NCI-H2196 (cell line): ENCODE data around the gene LRRC8B.
"Not testable (repeated sequence)": the region's sequence is repeated elsewhere in the genome, so short reads cannot be mapped to it uniquely, and the experiment has no call there.

Source experiments
- DNase-seq: peaks from one replicate; lab custom pipeline; 2025; ENCODE audit not compliant: unreplicated experiment; lab: John Stamatoyannopoulos, UW

The LRRC8B gene

DNA sequence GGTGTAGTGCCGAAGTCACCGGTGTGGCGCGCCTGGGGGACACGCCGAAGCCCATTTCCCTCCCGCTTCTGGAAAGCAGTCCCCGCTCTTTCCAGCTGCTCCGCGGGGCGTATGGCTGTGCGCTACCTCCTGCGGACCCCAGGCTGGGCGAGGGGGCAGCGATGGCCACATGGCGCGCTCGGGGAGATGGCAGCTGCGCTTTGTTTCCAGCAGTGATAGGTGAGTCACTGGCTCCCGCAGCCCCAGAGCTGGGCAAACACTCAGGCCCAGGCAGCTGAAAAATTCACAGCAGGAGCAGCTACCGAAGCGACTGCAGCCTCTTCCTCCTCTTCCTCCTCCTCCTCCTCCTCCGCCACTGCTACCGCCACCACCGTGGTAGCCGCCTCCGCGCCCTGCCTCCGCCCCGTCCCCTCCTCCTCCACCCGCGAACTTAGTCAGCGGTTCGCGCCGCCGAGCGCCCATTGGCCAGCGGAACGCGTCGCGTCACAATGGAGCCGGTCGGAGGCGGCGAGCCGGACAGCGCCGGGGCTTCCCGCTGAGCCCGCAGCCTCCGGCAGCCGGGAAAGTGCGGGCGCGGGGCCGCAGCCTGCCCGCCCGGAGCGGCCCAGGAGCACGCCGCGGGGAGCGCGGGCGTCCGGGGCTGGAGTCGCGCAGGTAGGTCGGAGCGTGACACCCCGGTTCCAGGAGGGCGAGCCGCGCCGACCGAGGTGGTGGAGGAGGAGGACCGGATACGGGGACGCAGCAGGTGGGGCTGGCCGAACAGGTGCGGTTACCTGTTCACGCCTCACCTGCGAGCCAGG, at the start of gene LRRC8B:
LRRC8B (plus strand) TSS at position 461 of the 800 bp plus-strand sequence. CDS start 57,822 bp downstream, outside the sequence.
- peak; percentile 91 for DNase-seq

DNA sequence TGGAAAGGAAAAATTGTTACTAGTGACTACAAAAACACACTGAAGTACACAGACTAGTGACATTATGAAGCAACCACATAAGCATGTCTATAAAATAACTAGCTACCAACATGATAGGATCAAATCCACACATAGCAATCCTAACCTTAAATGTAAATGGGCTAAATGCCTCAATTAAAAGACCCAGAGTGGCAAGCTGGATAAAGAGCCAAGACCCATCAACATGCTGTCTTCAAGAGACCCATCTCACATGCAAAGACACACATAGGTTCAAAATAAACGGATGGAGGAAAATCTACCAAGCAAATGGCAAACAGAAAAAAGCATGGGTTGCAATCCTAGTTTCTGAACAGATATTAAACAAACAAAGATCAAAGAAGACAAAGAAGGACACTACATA, 49.4 kb upstream of the LRRC8B start:
- DNase-seq, result no peak

DNA sequence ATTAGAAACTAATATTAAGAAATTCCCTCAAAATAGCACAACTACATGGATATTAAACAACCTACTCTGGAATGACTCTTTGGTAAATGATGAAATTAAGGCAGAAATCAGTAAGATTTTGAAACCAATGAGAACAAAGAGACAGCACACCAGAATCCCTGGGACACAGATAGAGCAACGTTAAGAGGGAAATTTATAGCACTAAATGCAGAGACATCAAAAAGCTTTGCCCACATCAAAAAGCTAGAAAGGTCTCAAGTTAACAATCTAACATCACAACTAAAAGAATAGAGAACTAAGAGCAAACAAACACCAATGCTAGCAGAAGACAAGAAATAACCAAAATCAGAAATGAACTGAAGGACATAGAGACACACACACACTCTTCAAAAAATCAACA, 48.6 kb upstream of the LRRC8B start:
- no peak for DNase-seq

DNA sequence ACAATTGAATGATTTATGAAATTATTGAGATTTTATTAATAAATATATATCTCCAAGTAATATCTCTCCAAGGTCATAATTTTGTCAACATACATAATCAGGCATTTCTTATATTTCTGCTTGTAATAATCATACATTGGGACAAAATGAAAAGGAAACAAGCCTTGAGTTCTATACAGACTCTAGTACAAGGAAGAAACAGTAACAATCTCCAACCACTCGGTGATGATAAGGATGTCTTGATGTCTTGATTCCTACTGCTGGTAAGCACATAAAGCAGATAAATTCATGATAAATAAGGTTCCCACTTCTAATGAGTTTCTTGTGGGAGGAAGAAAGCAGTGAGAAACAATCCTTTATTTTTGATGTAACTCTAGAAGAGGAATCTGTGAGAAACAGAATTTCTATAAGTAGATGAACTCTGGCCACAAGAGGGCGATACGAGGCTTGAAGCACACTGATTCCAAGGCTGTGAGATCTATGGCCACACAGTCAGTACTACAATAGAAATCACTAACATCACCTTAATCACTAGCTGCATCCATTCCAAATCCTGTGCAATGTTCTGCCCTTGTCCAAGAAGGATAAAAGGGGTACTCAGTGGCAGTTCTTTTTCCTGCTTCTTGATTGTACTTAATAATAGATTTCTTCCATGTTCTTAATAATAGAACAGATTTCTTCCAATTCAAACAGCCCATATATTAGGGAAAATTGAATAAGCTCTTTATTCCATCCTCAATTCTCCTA, 41.4 kb upstream of the LRRC8B start:
- DNase-seq, result peak; percentile 88

DNA sequence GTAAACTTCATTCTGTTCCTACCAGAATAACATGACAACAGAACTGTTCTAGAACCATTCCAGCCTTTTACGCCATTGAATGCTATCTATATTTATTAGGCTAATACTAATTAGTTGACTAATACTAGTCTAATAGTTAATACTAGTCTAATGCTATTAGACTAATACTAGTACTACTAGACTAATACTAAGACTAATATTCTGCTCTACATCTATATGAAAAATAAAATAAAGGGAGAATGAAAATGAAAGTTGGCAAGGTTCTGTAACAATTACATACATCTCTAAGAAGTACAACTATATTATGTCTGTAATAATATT, 40.9 kb upstream of the LRRC8B start:
- DNase-seq, result no peak

DNA sequence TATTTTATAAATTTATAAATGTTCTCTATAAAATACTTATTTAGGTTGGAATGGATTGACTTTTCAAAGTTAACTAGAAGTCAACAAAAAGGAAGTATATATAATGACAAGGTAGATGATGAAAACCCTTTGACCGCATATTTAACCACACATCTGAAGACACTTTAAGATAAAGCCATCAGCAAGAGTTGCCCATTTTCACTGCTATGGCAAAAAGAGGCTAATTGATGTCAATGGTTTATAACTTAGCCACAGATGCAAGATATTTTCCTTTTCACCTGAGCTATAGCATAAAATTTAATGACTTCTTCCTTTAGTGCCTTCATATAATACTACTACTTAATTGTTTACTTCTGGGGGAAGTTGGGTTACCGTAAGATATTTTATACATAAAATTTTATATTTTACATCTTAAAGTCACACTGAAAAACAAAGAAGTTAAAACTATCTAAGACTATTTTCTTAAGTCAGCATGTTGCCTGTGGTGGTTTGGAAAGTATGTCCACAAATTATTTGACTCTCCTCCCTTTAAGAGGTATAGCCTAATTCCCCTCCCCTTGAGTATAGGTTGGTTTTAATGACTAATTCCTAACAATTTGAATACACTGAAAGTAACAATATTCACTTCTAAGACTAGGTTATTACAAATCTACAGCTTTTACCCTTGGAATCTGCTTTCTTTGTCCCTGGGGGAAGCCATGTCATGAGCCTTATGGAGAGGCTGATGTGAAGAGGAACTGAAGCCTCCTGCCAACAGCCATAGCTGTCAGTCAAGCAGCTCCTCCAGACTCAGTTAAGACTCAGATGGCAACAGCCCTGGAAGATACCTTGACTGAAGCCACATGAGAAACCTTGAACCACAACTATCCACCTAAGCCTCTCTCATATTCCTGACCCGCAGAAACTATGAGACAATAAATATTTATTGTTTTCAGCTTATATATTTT, 40.3 kb upstream of the LRRC8B start:
- no peak for DNase-seq

DNA sequence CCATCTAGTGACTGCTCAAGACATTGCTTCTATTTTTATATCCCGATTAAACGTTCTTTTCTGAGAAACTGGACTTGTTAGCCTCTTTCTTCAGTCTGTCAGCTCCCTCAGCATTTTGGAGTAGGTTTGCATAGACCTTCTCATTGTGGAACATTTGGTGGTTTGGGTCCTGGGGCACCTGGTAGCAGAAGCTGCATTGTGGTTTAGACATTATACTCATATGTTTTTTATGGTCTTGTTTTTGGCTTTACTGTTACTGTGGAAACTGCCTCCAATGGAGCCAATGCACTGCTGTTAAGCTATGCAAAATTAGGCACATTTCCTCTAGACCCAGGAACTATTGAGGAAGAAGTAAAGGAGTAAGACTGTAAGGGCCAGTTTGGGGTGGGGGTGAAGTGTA, 36.7 kb upstream of the LRRC8B start:
- no peak for DNase-seq

DNA sequence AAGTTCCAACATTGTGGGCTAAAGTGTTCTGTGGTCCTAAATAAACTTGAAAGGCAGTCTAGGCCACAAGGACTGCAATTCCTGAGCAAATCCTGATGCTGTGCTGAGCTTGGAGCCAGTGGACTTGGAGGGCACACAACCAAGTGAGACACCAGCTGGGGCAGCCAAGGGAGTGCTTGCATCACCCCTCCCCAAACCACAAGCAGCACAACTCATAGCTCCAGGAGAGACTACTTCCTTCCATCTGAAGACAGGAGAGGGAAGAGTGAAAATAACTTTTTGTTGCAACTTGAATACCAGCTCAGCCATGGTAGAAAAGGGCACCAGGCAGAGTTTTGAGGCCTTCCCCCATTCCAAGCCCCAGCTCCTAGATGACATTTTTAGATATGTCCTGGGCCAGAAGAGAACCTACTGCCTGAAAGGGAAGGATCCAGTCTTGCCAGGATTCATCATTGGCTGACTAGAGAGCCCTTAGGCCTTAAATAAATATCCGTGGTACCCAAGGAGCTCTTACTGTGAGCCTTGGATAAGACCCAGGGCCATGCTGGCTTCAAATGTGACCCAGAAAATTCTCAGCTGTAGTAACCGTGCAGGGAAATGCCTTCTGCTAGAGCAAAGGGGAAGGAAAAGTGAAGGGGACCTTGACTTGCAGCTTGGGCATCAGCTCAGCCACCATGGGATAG, 35.4 kb upstream of the LRRC8B start:
- DNase-seq, result no peak

DNA sequence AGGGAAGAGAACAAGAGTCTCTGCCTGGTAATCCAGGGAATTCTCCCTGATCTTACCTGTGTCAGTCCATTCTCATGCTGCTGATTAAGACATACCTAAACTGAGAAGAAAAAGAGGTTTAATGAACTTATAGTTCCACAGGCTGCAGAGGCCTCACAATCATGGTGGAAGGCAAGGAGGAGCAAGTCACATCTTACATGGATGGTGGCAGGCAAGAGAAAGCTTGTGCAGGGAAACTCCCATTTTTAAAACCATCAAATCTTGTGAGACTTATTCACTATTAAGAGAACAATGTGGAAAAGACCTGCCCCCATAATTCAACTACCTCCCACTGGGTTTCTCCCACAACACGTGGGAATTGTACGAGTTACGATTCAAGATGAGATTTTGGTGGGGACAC, 34.2 kb upstream of the LRRC8B start:
- DNase-seq, result no peak

DNA sequence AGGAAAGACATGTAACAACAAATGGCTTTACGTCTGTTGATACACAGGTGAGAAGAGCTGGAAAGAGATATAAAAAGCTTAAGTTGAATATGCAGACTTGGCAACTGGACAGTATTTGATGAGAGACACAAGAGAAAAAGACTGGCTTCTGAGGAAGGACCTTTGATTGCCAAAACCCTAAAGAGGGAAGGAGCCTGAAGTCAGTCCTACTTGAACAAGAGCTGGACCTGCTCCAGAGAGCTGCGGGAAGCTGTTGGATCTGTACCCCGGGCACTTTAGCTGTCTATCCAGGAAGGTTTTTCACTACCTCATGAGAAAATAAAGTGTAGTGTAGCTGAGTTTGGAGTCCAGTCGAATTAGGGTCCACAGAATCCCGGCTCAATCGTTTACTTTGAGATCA, 25.3 kb upstream of the LRRC8B start:
- DNase-seq, result peak; percentile 71

DNA sequence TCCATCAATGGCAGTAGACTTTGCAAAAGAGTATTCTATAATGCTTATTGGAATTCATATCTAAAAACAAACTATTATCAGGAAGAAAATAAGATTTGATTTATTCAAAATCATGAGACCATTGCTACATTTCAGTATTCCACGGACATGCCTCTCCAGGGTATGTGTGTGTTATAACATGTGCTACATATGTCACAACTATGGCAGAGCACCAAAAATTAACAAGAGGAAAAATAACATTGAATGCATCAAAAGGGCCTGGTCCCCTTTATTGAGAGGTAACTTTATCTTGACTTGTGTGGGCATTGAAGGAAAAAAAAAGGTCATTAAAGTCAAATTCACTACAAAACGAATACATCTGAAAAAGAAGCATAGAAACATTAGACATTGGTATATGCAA, 22.6 kb upstream of the LRRC8B start:
- DNase-seq, result no peak

DNA sequence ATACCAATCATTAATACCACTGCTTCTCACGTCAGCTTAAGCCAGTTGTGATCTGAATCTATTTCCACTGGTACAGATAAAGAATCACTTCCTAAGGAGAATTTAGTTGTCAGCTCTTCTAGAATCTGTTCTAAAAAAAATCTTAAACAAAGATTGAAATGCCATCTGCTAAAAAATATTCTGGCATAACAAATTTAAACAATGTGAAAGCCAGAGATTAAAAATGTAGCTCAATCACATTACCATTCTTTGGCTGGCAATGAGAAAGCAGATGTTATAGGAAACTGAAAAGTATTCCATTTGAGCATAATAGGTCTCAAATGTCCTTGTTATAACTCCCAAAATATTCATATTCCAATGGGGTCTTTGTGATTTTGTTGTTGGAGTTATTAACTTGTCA, 21.7 kb upstream of the LRRC8B start:
- no peak for DNase-seq

DNA sequence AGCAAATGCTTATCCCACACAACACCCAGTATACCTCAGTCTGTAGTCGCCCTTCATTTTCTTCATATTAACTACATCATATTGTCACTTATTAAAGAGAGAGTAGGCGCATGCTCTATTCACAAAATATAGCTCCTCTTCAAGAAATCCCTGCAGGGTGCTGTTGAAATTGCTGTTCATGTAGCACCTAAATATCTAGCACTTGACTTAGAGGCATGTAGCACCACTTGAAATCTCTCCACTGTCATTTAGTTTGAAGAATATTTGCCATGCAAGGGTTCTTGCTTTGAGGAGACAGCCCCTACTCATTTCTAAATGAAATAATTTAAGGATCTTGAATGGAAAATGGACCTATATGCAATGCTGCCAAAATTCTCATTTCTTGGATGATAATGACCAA, 20.9 kb upstream of the LRRC8B start:
- DNase-seq, result no peak

DNA sequence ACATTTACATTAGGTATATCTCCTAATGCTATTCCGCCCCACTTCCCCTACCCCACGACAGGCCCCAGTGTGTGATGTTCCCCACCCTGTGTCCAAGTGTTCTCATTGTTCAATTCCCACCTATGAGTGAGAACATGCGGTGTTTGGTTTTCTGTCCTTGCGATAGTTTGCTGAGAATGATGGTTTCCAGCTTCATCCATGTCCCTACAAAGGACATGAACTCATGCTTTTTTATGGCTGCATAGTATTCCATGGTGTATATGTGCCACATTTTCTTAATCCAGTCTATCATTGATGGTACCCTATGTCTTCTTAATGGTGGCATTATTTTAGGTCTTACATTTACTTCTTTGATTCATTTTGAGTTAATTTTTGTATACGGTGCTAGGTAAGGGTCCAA, 14.6 kb upstream of the LRRC8B start:
- not testable (repeated sequence) for DNase-seq

DNA sequence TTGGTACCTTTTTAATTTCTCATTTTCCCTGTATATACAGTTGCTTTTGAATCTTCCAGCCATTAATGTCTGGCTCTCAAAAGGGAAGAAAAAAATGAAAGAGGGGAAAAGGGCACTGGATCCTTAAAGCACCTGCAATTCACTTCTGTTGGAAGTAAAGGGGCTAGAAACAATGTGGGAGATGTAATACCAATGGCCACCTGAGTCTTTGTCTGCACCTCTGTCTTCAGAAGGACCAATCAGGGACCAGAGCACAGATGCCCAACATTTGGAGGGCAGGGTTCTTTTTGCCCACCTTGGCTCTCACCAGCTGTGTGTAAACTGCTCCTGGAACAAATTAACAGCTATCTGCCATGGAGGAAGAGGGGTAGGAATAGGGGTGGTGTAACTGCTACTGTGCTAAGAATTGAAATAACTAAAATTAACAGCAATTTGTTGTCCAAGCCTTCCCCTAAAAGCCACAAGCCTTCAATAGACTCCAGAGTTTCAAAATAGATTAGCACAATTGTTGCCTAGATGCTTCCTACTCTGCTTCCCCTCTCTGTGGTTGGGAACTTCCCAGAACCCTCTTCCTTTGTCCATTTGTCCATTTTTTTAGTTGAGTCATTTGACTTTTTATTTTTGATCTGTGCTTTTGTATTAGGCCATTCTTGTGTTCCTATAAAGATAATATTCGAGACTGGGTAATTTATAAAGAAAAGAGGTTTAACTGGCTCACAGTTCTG, 11.5 kb upstream of the LRRC8B start:
- DNase-seq, result no peak

DNA sequence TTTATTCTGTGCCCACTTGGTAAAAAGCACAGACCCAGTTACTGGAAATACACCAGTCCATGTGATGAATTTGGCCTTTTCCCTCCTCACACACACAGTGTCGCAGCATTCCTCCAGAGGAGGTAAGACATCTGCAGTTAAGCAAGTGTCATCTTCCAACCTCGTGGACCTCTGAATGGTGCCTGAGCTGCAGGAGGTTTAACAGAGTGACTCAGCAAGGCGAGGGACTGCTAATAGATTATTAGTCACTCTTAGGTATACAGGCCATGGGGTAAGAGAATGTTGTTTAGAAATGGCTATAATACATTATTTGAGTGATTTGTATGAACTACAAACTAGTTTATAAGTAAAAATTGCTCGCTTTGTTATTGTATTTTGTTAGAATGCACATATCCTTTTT, 8.6 kb upstream of the LRRC8B start:
- no peak for DNase-seq

DNA sequence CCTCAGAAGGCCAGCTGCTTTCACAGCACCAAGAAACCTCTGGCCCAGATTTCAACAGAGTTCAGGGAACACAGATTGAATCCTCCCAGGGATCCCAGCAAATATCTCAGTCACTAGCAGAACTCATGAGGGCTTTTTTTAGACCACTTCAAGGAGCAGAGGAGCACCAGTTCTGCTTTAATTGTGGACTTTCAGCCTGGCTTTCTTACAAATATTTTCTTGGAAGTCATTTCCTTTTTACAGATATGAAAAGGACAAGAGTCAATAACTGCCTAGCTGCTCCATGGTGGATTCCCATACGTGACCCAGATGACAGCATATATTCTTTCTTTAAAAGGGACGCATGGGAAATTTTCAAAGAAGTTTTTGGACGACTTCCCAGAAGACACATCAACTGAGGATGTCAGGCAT, 6.4 kb upstream of the LRRC8B start:
- no peak for DNase-seq

DNA sequence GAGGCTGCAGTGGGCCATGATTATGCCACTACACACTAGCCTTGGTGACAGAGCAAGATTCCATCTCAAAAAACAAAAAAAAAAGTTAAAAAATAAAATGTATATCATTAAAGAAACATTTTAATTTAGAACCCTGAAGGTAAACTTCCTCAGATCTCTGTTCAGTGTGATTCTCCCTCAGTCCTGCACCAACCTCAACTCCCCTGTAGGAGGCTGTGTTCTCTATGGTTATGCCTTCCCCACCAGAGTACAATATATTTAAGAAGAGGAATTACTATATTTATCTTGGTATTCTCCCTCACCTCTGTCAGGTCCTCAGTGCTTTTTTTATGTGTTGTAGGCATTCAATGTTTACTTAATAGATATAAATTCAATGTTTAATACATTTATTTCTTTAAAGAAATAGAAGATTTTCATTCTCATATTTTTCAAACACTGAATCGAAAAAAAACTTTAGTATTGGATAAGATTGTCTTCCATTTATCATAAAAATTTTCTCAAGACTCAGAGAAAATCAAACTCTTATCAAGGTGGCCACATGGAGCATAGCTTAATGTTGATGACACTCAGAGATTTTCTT, 4.8 kb upstream of the LRRC8B start:
- peak; percentile 23 for DNase-seq

DNA sequence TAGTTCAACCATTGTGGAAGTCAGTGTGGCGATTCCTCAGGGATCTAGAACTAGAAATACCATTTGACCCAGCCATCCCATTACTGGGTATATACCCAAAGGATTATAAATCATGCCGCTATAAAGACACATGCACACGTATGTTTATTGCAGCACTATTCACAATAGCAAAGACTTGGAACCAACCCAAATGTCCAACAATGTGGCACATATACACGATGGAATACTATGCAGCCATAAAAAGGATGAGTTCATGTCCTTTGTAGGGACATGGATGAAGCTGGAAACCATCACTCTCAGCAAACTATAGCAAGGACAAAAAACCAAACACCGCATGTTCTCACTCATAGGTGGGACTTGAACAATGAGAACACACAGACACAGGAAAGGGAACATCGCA, 2.7 kb upstream of the LRRC8B start:
- not testable (repeated sequence) for DNase-seq
